Endothelial cell of umbilical vein (primary cell): Measurements from ENCODE around the gene ATXN7L2. TPM values are rescaled to one million over a fixed set of nuclear protein-coding genes. Genes with fewer than 3 reads are reported as not detected.

Source experiments
- BruUV-seq: library from RNA; stranded (reverse); fragments of 400-500 nt; replicated peaks from 2 replicates; lab custom pipeline; 2021; lab: Mats Ljungman, UMichigan
- CTCF ChIA-PET: fragments of 300-600, 350-600 bp; sonication (Branson Sonifier 250); formaldehyde crosslinking; loops from one replicate; lab custom pipeline; 2021; ENCODE audit warnings: antibody characterized with exemption, inconsistent platforms; lab: Charles Lee
- POLR2A ChIA-PET: fragments of 300-600, 350-600 bp; sonication (Branson Sonifier 250); formaldehyde crosslinking; loops from one replicate; lab custom pipeline; 2021; ENCODE audit warnings: antibody characterized with exemption, inconsistent platforms; lab: Charles Lee
- DNase-seq: peaks from one replicate; pipeline ENCODE4 v3.0.0-alpha.2; 2011; ENCODE audit warnings: low read depth, low spot score
- FAIRE-seq: peaks from 2 replicates; lab custom pipeline; 2011; peaks lifted over from hg19 to GRCh38; lab: Jason Lieb, UNC
- H2AFZ ChIP-seq: 2 replicates; pipeline ENCODE4 v1.6.0; 2012; ENCODE audit warnings: low read depth, low read length, control low read depth, inconsistent platforms
- H3K27ac ChIP-seq: 2 replicates; pipeline ENCODE4 v1.5.1; 2011; ENCODE audit warnings: low read depth, mild to moderate bottlenecking, control low read depth, low read length, moderate library complexity; ENCODE audit not compliant: insufficient read depth
- H3K27me3 ChIP-seq, 2 experiments: 2 replicates each; pipeline versions ENCODE4 v1.6.0 to v1.6.1; 2011; ENCODE audit warnings: low read length in 2 of 2, mixed read lengths in 1 of 2; ENCODE audit not compliant: control insufficient read depth in 2 of 2, insufficient read depth in 2 of 2
- H3K36me3 ChIP-seq, 2 experiments: 2 replicates in 1 of 2; 3 replicates in 1 of 2; pipeline ENCODE4 v1.5.1; 2011; ENCODE audit warnings: low read length in 2 of 2, mild to moderate bottlenecking in 1 of 2, moderate library complexity in 1 of 2; ENCODE audit not compliant: control insufficient read depth in 2 of 2, insufficient read depth in 2 of 2; ENCODE audit errors: extremely low read depth in 1 of 2
- H3K4me1 ChIP-seq: 3 replicates; pipeline ENCODE4 v1.5.1; 2011; ENCODE audit warnings: mild to moderate bottlenecking, low read length; ENCODE audit not compliant: control insufficient read depth, insufficient read depth; ENCODE audit errors: extremely low read depth
- H3K4me2 ChIP-seq: 2 replicates; pipeline ENCODE4 v1.6.1; 2011; ENCODE audit warnings: low read length, control low read depth, mixed read lengths; ENCODE audit not compliant: insufficient read depth
- H3K4me3 ChIP-seq, 3 experiments: fragments of 200-600 bp in 1 of 3; sonication (generic), shearing (Covaris generic) in 1 of 3; replicated peaks in 1 of 3; 2 replicates each; pipeline ENCODE4 v1.5.1; 2011 to 2016; ENCODE audit warnings: control low read depth in 3 of 3, low read length in 3 of 3, mild to moderate bottlenecking in 2 of 3, inconsistent platforms in 1 of 3, low read depth in 1 of 3, moderate library complexity in 1 of 3; ENCODE audit not compliant: insufficient read depth in 1 of 3
- H3K79me2 ChIP-seq: 2 replicates; pipeline ENCODE4 v1.6.0; 2012; ENCODE audit warnings: low read length, inconsistent platforms; ENCODE audit not compliant: control insufficient read depth, insufficient read depth
- H3K9ac ChIP-seq: replicated peaks from 2 replicates; pipeline ENCODE3; 2011; ENCODE audit warnings: low read length, control low read depth; ENCODE audit not compliant: insufficient read depth; ENCODE audit errors: extremely low read depth
- H3K9me1 ChIP-seq: replicated peaks from 3 replicates; pipeline ENCODE4 v1.6.0; 2011; ENCODE audit warnings: mild to moderate bottlenecking, low read length; ENCODE audit not compliant: control insufficient read depth, insufficient read depth; ENCODE audit errors: extremely low read depth
- H3K9me3 ChIP-seq: replicated peaks from 2 replicates; pipeline ENCODE4 v1.5.1; 2012; ENCODE audit warnings: low read length, inconsistent platforms; ENCODE audit not compliant: control insufficient read depth, insufficient read depth
- H4K20me1 ChIP-seq: replicated peaks from 2 replicates; pipeline ENCODE3; 2011; ENCODE audit warnings: mild to moderate bottlenecking, low read length; ENCODE audit not compliant: control insufficient read depth, insufficient read depth; ENCODE audit errors: extremely low read depth
- CTCF ChIP-seq, 2 donors: IDR thresholded peaks; 1 replicate in 1 of 2; 2 replicates in 1 of 2; pipeline ENCODE4 v1.5.1; 2011; ENCODE audit warnings: low read length in 2 of 2, mild to moderate bottlenecking in 2 of 2, moderate library complexity in 2 of 2, control low read depth in 1 of 2, inconsistent platforms in 1 of 2, low read depth in 1 of 2; ENCODE audit not compliant: insufficient read depth in 1 of 2; ENCODE audit errors: extremely low read depth in 1 of 2
- EZH2 ChIP-seq: IDR thresholded peaks from 2 replicates; pipeline ENCODE4 v1.6.1; 2012; ENCODE audit warnings: borderline replicate concordance, low read depth, mild to moderate bottlenecking, moderate library complexity, low read length, inconsistent platforms; ENCODE audit not compliant: severe bottlenecking
- FOS ChIP-seq: IDR thresholded peaks from 2 replicates; pipeline ENCODE4 v1.6.1; 2011; ENCODE audit warnings: mild to moderate bottlenecking, low read length, moderate library complexity, borderline replicate concordance; ENCODE audit not compliant: insufficient read depth
- GATA2 ChIP-seq: IDR thresholded peaks from 2 replicates; pipeline ENCODE4 v1.7.0; 2011; ENCODE audit warnings: low read depth, mild to moderate bottlenecking, moderate library complexity, mixed read lengths, low read length; ENCODE audit not compliant: insufficient read length, insufficient read depth
- JUN ChIP-seq: IDR thresholded peaks from 2 replicates; pipeline ENCODE4 v1.6.1; 2011; ENCODE audit warnings: borderline replicate concordance, low read depth; ENCODE audit not compliant: insufficient read length, insufficient read depth
- MYC ChIP-seq: IDR thresholded peaks from one replicate; pipeline ENCODE4 v1.6.1; 2011; ENCODE audit warnings: mild to moderate bottlenecking, low read depth, low read length
- POLR2A ChIP-seq: IDR thresholded peaks from 2 replicates; pipeline ENCODE4 v1.6.1; 2012; ENCODE audit warnings: low read depth, mild to moderate bottlenecking, control low read depth, low read length
- POLR2AphosphoS5 ChIP-seq: IDR thresholded peaks from 2 replicates; pipeline ENCODE4 v1.6.1; 2012; ENCODE audit warnings: low read depth, mild to moderate bottlenecking, control low read depth, low read length, moderate library complexity; ENCODE audit not compliant: insufficient read depth
- dilution Hi-C: fragments of 300-500 bp; cut with MboI; formaldehyde crosslinking; loops from one replicate; pipeline ENCODE4 v1.15.0; 2019; ENCODE audit warnings: low sequenced_read_pairs; ENCODE audit not compliant: extremely low pct_ligation_motif_present
- intact Hi-C: fragments of 100-400 bp; cut with micrococcal nuclease; formaldehyde crosslinking; loops from one replicate; pipeline ENCODE4 v1.10.0; 2022
- polyA plus RNA-seq, 4 experiments: library from polyadenylated mRNA; depleted of rRNA in 3 of 4; stranded (reverse) in 3 of 4; unstranded in 1 of 4; fragments of >200 nt; gene quantifications; 2 replicates each; pipeline versions ENCODE4 v1.2.1 to v1.2.3, GENCODE V29; 2011 to 2012; ENCODE audit warnings: missing spikeins in 1 of 4
- total RNA-seq: library from RNA; stranded (reverse); gene quantifications from 2 replicates; pipeline ENCODE4 v1.2.3, GENCODE V29; 2021
- TF ChIP-seq, protein P1 (sequence below): IDR thresholded peaks from 2 replicates; pipeline ENCODE4 v1.6.1; 2011; ENCODE audit not compliant: insufficient read depth, insufficient read length

Gene ATXN7L2
- total and polyA plus RNA-seq, 2 donors (not counting 3 experiments of a cell fraction or from before 2014, with no cell fraction given): 4.4 to 4.9 TPM

- FAIRE-seq: no peak
- no peak for TF ChIP-seq POLR2A
- TF ChIP-seq, protein P1, sequence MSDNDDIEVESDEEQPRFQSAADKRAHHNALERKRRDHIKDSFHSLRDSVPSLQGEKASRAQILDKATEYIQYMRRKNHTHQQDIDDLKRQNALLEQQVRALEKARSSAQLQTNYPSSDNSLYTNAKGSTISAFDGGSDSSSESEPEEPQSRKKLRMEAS: no peak
- no peak for TF ChIP-seq MYC
- TF ChIP-seq JUN: no peak
- TF ChIP-seq CTCF (IDR thresholded peaks at IDR 0.05; ENCODE audit: extremely low read depth in 1 of 2, insufficient read depth in 1 of 2, low read depth in 1 of 2, low read length in 2 of 2): no peak
- no peak for TF ChIP-seq GATA2
- no peak for TF ChIP-seq POLR2AphosphoS5
- no peak for TF ChIP-seq FOS
- TF ChIP-seq EZH2: no peak
These were observed 2.1 kb upstream of the ATXN7L2 start for GRCh38 chr1:109481646-109482045.

More at GRCh38 chr1:109481646-109482045, 2.1 kb upstream of the ATXN7L2 start:
- no peaks in the 10 kb centered on the region for H3K79me2 ChIP-seq
- H3K27ac ChIP-seq: no peak overlapping the region
- no peaks in the 10 kb centered on the region for H3K36me3 ChIP-seq
- H3K9me1 ChIP-seq: no peaks in the 10 kb centered on the region
- H3K27me3 ChIP-seq: peaks cover 21 to 23% of the 10 kb centered on the region in 2 experiments
- peaks cover 14% of the 10 kb centered on the region for H3K4me1 ChIP-seq
- CTCF ChIA-PET: interaction anchor here (0.9 to 3.4 kb wide), 4 partner anchors 9 to 51 kb away, joined by 3 to 22 read pairs (median 4); partner anchors contain the start of gene CYB561D1
- intact Hi-C loops (loop anchor here (10.0 kb wide), 3 partner anchors 133 to 283 kb away; partner anchors contain the start of genes AMPD2, EPS8L3 and GNAT2), dilution Hi-C loops (no loop called here)
- no peak overlapping the region for H3K9ac ChIP-seq
- H3K9me3 ChIP-seq: no peaks in the 10 kb centered on the region
- H2AFZ ChIP-seq: no peak overlapping the region
- no peak overlapping the region for H3K4me3 ChIP-seq
- no TSS peak for BruUV-seq
- H4K20me1 ChIP-seq: no peaks in the 10 kb centered on the region
- no peak for DNase-seq
- no peak overlapping the region for H3K4me2 ChIP-seq
- POLR2A ChIA-PET: no interaction called here
